Stimulated activated CD4-positive, alpha-beta T cell treated with anti-CD3 and anti-CD28 coated beads, Interleukin-15, amount 100 ng/mL, for 48 hours (primary cell): Measurements from ENCODE around the gene ZNF775.

Source experiments
- DNase-seq, 2 donors: peaks; one replicate each; pipeline ENCODE4 v3.0.0-alpha.2; 2020; ENCODE audit warnings: low read depth in 2 of 2

Gene ZNF775

DNA sequence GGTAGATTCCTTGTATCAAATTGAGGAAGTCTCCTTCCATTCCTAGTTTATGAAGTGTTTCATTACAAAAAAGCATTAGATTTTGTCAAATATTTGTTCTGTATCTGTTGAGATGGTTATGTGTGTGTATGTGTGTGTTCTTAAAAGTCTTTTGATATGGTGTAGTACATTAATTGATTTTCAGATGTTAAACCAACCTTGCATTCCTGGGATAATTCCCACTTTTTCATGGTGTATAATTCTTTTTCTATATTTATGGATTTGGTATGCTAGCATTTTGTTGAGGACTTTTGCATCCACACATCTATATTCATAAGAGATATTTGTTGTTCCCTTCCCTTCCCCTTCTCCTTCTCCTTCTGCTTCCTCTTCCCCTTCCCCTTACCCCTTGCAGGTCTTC is 62.4 kb downstream of the ZNF775 start:
- no peak for DNase-seq

DNA sequence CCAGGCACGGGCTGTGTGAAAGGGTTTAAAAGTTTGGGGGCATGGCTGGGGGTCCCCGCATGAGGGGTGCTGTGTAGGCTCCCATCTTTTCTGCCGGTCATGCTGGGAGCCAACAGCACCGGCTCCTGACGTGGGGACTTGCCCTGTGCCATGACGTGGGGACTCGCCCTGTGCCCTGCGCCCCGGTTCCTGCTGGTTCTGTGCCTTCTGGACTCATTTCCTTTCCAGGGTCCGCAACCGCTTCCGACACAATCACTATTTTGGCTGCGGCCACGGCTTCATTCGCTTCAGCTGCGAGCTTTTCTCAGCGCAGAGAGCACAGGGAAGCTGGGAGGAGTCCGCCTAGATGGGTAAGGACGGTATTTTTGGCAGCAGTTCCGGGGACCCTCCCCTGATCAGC is 63.7 kb downstream of the ZNF775 start:
- DNase-seq = no peak

DNA sequence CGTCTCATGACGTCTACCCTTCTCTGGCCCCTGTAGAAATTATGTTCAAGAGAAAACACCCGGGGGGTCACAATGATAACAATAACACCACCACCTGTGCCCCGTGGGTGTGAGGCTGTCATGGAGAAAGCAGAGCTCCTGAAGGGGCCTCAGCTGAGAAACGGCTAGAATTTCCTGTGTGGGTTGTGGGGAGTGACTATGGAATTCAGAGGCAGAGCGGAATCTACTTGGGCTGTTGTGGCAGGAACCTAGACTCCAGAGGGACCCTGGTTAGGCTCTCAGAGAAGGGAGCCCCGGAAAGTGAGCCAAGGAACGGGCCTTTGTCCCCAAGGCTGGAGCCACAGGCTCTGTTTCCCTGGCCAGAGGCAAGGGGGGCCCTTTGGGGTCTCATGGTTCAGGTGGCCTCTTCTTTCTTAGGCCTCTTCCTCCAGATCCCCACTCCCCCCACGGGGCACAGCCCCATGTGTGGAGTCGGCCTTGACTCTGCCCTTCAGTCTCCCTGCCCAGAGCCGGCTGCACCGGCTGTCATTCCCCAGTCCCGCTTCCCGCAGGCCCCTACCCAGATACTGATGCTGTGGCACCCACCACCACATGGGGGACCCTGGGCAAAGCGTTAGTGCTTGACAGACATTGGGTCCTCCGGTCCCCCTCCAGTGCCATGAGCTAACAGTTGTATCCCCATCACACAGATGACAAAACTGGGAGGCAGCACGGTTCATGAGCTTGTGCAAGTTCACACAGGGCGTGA is 64.8 kb downstream of the ZNF775 start:
- no peak for DNase-seq

DNA sequence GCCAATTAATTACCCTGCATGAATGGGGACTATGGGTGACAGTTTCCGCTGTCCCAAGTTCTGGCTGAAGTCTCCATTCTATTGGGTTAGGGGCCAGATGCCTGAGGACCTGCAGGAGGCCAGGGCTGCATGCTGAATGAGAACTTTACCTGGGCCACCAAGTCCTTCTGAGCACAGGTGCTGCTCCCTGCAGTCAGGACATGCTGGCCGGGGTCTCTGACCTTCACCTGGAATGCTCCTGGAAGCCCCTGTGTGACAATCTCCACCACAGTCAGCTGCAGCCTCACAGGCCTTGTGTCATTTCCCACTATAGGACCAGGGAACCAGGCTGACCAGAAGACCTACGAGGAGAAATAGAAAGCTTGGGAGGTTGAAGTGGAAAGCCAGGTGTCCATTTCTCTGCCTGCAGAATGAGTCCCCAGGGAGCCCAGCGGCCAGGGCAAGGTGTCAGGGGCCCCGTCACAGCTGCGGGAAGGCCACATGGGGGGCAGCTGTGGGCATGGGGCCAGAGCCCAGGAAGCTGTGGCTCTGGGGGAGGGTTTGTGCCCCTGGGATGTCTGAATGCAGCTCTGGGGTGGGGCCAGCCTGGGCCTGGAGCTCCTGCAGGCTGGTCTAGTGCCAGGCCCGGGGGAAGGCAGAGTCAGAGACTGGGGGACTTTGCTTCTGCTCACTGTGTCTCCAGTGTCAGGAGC is 65.7 kb downstream of the ZNF775 start:
- DNase-seq = no peak

DNA sequence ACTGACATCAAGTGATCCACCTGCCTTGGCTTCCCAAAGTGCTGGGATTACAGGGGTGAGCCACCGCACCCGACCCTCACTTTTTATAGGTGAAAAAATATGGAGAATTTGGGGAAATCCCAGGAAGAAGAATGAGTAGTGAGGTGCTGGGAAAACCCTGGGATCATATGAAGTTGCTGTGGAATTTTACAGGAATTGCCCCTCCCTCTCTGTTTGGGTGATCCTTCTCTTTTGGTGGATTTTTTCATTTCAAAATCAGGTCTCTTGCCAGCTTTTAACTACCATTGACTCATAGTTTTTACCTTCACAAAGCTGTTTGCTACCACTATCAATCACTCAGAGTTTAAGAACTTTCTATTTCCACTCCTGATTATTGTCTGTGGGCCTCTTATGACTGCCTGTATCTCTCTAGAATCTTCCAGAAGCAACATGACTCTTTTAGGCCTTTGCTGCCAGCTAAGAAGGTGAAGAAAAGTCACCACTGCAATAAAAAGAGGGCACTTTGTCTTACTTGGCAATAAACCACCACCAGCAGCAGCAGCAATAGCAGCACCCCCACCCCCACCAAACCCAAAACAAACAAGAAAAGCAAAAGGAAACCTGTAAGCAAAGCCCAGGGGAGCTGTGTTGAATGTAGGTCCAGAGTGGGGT is 67.3 kb downstream of the ZNF775 start:
- no peak for DNase-seq
